Activated B cell treated with CpG ODN at 0.5 μM for 24 hours (primary cell): ENCODE results near the gene PPIL1. TPM values are rescaled to one million over a fixed set of nuclear protein-coding genes. Genes with fewer than 3 reads are reported as not detected.

Experiments used
- ATAC-seq: fragments of 200-7000 bp; cut with Tn5 transposase; one replicate; pipeline ENCODE4 v1.10.0; 2021; ENCODE audit warnings: low read depth, mild to moderate bottlenecking, moderate library complexity
- CTCF ChIA-PET: fragments of 350-600 bp; sonication (Branson Sonifier 250); formaldehyde crosslinking; loops from one replicate; lab custom pipeline; 2021; ENCODE audit warnings: antibody characterized with exemption; lab: Charles Lee
- POLR2A ChIA-PET: fragments of 350-600 bp; sonication (Branson Sonifier 250); formaldehyde crosslinking; loops from one replicate; lab custom pipeline; 2021; ENCODE audit warnings: antibody characterized with exemption; lab: Charles Lee
- DNase-seq: peaks from one replicate; pipeline ENCODE4 v3.0.0; 2022
- H3K27ac Mint-ChIP-seq: one replicate; pipeline ENCODE4 v1.8.0; 2020; ENCODE audit warnings: mixed read lengths
- H3K27me3 Mint-ChIP-seq: one replicate; pipeline ENCODE4 v1.8.0; 2021; ENCODE audit warnings: mixed read lengths
- H3K36me3 Mint-ChIP-seq: one replicate; pipeline ENCODE4 v1.8.0; 2021; ENCODE audit warnings: low read depth, mixed read lengths
- H3K4me1 Mint-ChIP-seq: one replicate; pipeline ENCODE4 v1.8.0; 2021; ENCODE audit warnings: mixed read lengths
- H3K4me3 Mint-ChIP-seq: one replicate; pipeline ENCODE4 v1.8.0; 2020; ENCODE audit warnings: mild to moderate bottlenecking, mixed read lengths
- H3K9me3 Mint-ChIP-seq: one replicate; pipeline ENCODE4 v1.8.0; 2020; ENCODE audit warnings: mixed read lengths
- intact Hi-C: fragments of 100-400 bp; cut with micrococcal nuclease; formaldehyde crosslinking; loops from one replicate; pipeline ENCODE4 v1.15.1; 2024
- total RNA-seq: library from RNA; stranded (reverse); gene quantifications from 2 replicates; pipeline ENCODE4 v1.2.3, GENCODE V29; 2022
- TF ChIP-seq, protein P1 (sequence below): fragments of 200-600 bp; IDR thresholded peaks from one replicate; pipeline ENCODE4 v1.8.0; 2022; ENCODE audit warnings: antibody characterized with exemption, mild to moderate bottlenecking

PPIL1 gene
- total RNA-seq, 1 donor from 2014 or later = 23.4 TPM

DNA sequence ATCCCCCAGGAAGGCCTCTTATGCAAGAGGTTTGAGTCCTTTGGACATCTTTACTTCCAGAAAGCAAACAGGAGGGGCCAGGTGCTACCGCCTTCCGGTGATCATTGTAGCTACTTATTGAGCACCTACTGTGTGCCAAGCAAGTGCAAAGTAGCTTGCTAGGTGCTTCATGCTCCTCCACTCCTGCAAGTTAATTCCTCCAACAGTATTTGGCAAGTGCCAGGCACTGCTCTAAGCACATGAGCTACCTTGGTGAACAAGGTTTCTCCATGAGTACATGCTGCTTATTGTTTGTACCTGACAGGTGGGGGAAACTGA lies 37.6 kb downstream of the PPIL1 start:
- Mint-ChIP-seq H3K9me3 (no peaks in the 10 kb centered on the region), H3K4me3 (no peak overlapping the region), H3K36me3 (no peaks in the 10 kb centered on the region), H3K27me3 (peaks cover 31% of the 10 kb centered on the region), H3K4me1 (peaks cover 15% of the 10 kb centered on the region), H3K27ac (no peak overlapping the region)
- DNase-seq (no peak), ATAC-seq (no peak)
- intact Hi-C loops = no loop called here
- ChIA-PET CTCF (interaction anchor here (2.0 kb wide), 1 partner anchor 12 kb away, joined by 4 read pairs; no protein-coding TSS in a partner anchor), POLR2A (no interaction called here)
- TF ChIP-seq, protein P1, sequence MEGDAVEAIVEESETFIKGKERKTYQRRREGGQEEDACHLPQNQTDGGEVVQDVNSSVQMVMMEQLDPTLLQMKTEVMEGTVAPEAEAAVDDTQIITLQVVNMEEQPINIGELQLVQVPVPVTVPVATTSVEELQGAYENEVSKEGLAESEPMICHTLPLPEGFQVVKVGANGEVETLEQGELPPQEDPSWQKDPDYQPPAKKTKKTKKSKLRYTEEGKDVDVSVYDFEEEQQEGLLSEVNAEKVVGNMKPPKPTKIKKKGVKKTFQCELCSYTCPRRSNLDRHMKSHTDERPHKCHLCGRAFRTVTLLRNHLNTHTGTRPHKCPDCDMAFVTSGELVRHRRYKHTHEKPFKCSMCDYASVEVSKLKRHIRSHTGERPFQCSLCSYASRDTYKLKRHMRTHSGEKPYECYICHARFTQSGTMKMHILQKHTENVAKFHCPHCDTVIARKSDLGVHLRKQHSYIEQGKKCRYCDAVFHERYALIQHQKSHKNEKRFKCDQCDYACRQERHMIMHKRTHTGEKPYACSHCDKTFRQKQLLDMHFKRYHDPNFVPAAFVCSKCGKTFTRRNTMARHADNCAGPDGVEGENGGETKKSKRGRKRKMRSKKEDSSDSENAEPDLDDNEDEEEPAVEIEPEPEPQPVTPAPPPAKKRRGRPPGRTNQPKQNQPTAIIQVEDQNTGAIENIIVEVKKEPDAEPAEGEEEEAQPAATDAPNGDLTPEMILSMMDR = no peak

GRCh38 chr6:36836111-36837021 lies 38.2 kb downstream of the PPIL1 start:
- Mint-ChIP-seq H3K9me3 (no peaks in the 10 kb centered on the region), H3K36me3 (no peaks in the 10 kb centered on the region), H3K4me3 (no peak overlapping the region), H3K27ac (no peak overlapping the region), H3K4me1 (peaks cover 15% of the 10 kb centered on the region), H3K27me3 (peaks cover 31% of the 10 kb centered on the region)
- DNase-seq (no peak), ATAC-seq (no peak)
- CTCF ChIA-PET = interaction anchor here (0.6 to 2.0 kb wide), 2 partner anchors 13 to 35 kb away, joined by 3 to 4 read pairs; no protein-coding TSS in a partner anchor
- intact Hi-C loops = no loop called here
- TF ChIP-seq, protein P1 = no peak
- POLR2A ChIA-PET = no interaction called here

GRCh38 chr6:36834576-36835341 lies 39.8 kb downstream of the PPIL1 start:
- intact Hi-C loops = no loop called here
- no peak for ATAC-seq
- ChIA-PET POLR2A (interaction anchor here (0.7 kb wide), 1 partner anchor 1059 kb away, joined by 3 read pairs; no protein-coding TSS in a partner anchor), CTCF (no interaction called here)
- Mint-ChIP-seq H3K4me1 (peaks cover 5% of the 10 kb centered on the region), H3K27me3 (peaks cover 23% of the 10 kb centered on the region), H3K9me3 (no peaks in the 10 kb centered on the region), H3K4me3 (no peak overlapping the region), H3K27ac (no peak overlapping the region), H3K36me3 (no peaks in the 10 kb centered on the region)
- no peak for DNase-seq
- TF ChIP-seq, protein P1 = no peak

GRCh38 chr6:36833182-36833789 lies 41.3 kb downstream of the PPIL1 start:
- intact Hi-C loops = no loop called here
- Mint-ChIP-seq H3K27ac (no peak overlapping the region), H3K9me3 (no peaks in the 10 kb centered on the region), H3K4me1 (no peaks in the 10 kb centered on the region), H3K36me3 (no peaks in the 10 kb centered on the region), H3K27me3 (peaks cover 18% of the 10 kb centered on the region), H3K4me3 (no peak overlapping the region)
- DNase-seq (no peak), ATAC-seq (no peak)
- ChIA-PET CTCF (no interaction called here), POLR2A (no interaction called here)
- TF ChIP-seq, protein P1 = no peak
